HG02870 (cell line): ENCODE measurements around the gene REC8.

Experiments
- ATAC-seq: cut with Tn5 transposase; IDR thresholded peaks from one replicate; pipeline ENCODE4 v1.9.1; 2021; ENCODE audit warnings: mild to moderate bottlenecking, moderate library complexity; ENCODE audit not compliant: unreplicated experiment

Gene REC8

DNA sequence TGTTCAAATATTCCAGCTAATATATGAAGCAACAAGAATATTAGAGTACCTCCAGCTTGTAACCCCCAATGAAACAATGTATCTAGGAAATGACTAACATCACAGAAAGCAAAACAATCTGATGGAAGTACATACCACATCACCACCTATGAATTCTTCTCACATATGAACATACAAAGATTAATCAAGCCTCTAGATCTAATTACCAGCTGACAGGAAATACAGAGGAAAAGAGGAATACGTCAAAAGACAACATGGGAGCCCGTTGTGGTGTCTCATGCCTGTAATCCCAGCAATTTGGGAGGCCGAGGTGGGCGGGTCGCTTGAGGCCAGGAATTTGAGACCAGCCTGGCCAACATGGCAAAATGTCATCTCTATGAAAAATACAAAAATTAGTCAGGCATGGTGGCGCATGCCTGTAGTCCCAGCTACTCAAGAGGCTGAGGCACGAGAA is 52.8 kb downstream of the REC8 start:
- ATAC-seq = no peak

- no peak for ATAC-seq
Measured at GRCh38 chr14:24226473-24226872, 54.6 kb downstream of the REC8 start.

DNA sequence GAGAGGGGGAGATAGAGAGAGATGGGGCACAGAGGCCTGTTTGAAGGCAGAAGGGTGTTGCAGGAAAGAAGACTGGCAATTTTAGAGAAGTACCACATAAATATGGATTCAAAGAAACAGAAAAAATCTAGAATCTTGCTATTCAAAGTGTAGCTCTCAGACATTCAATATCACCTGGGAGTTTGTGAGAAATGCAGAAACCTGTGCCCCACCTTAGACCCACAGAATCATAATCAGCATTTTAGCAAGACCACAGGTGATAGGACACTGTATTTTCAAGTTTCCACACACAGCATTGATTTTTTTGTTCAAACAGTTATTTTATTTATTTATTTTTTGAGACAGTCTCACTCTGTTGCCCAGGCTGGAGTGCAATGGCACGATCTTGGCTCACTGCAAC is 57.0 kb downstream of the REC8 start:
- no peak for ATAC-seq
